Raji (cell line): ENCODE measurements around the gene AKR1C8.

Source experiments
- POLR2A ChIP-seq: IDR thresholded peaks from 2 replicates; pipeline ENCODE4 v1.6.1; 2011; ENCODE audit warnings: low read depth, low read length, control low read depth; ENCODE audit not compliant: insufficient read depth

AKR1C8 gene

GRCh38 chr10:5184987-5185775 is at the start of gene AKR1C8:
AKR1C8 (minus strand) TSS chr10:5185150; CDS start chr10:5185104, 46 bp downstream.
- TF ChIP-seq POLR2A = no peak

GRCh38 chr10:5234106-5234860 is 49.3 kb upstream of the AKR1C8 start:
- TF ChIP-seq POLR2A = no peak

- no peak for TF ChIP-seq POLR2A
Measured at GRCh38 chr10:5233324-5233723, 48.4 kb upstream of the AKR1C8 start.

- no peak for TF ChIP-seq POLR2A
Measured at GRCh38 chr10:5229019-5229418, 44.1 kb upstream of the AKR1C8 start.

- TF ChIP-seq POLR2A = no peak
Measured at GRCh38 chr10:5219262-5219661, 34.3 kb upstream of the AKR1C8 start.

- no peak for TF ChIP-seq POLR2A
Measured at GRCh38 chr10:5216801-5217200, 31.9 kb upstream of the AKR1C8 start.

- TF ChIP-seq POLR2A = no peak
Measured at GRCh38 chr10:5211696-5212536, 27.0 kb upstream of the AKR1C8 start.

- no peak for TF ChIP-seq POLR2A
Measured at GRCh38 chr10:5206799-5207198, 21.8 kb upstream of the AKR1C8 start.

- no peak for TF ChIP-seq POLR2A
Measured at GRCh38 chr10:5199398-5199797, 14.4 kb upstream of the AKR1C8 start.

- TF ChIP-seq POLR2A = no peak
Measured at GRCh38 chr10:5198386-5198785, 13.4 kb upstream of the AKR1C8 start.

GRCh38 chr10:5196702-5197113 is 11.8 kb upstream of the AKR1C8 start, which contains the start of gene AKR1C4:
AKR1C4 (plus strand) TSS chr10:5196837; CDS start chr10:5196868, 31 bp downstream.
- TF ChIP-seq POLR2A = no peak

- TF ChIP-seq POLR2A = no peak
Measured at GRCh38 chr10:5195727-5196374, 10.9 kb upstream of the AKR1C8 start.

GRCh38 chr10:5194431-5194830 is 9.5 kb upstream of the AKR1C8 start:
- no peak for TF ChIP-seq POLR2A

- no peak for TF ChIP-seq POLR2A
Measured at GRCh38 chr10:5188358-5188757, 3.4 kb upstream of the AKR1C8 start.

GRCh38 chr10:5187867-5188266 is 2.9 kb upstream of the AKR1C8 start:
- no peak for TF ChIP-seq POLR2A
